Activated T-cell treated with anti-CD3 and anti-CD28 coated beads, Interleukin-2, amount 50 U/mL, for 1 hour (primary cell): ENCODE data around the gene ARHGAP18.

Source experiments
- DNase-seq: peaks from one replicate; pipeline ENCODE4 v3.0.0-alpha.2; 2020

The ARHGAP18 gene

GRCh38 chr6:129709769-129710449 lies at the start of gene ARHGAP18:
Gene ARHGAP18, minus strand, starts transcription at chr6:129710177. Its CDS starts 41 bp downstream, at chr6:129710136.
- DNase-seq, result peak; percentile 66

GRCh38 chr6:129755787-129756186 lies 45.8 kb upstream of the ARHGAP18 start:
- DNase-seq, result no peak

- DNase-seq, result no peak
These were observed 44.8 kb upstream of the ARHGAP18 start for GRCh38 chr6:129754750-129755149.

- no peak for DNase-seq
These were observed 43.4 kb upstream of the ARHGAP18 start for GRCh38 chr6:129753422-129753821.

GRCh38 chr6:129751384-129751783 lies 41.4 kb upstream of the ARHGAP18 start:
- DNase-seq, result no peak

- DNase-seq, result no peak
These were observed 40.4 kb upstream of the ARHGAP18 start for GRCh38 chr6:129750360-129750759.

GRCh38 chr6:129749749-129750120 lies 39.8 kb upstream of the ARHGAP18 start:
- DNase-seq, result no peak

GRCh38 chr6:129748901-129749748 lies 39.1 kb upstream of the ARHGAP18 start:
- no peak for DNase-seq

GRCh38 chr6:129748212-129748900 lies 38.4 kb upstream of the ARHGAP18 start:
- peak; percentile 33 for DNase-seq

GRCh38 chr6:129747588-129748112 lies 37.7 kb upstream of the ARHGAP18 start:
- DNase-seq, result no peak

- no peak for DNase-seq
These were observed 34.9 kb upstream of the ARHGAP18 start for GRCh38 chr6:129744880-129745237.

GRCh38 chr6:129744201-129744879 lies 34.4 kb upstream of the ARHGAP18 start:
- no peak for DNase-seq

- no peak for DNase-seq
These were observed 30.0 kb upstream of the ARHGAP18 start for GRCh38 chr6:129740013-129740412.

- no peak for DNase-seq
These were observed 26.1 kb upstream of the ARHGAP18 start for GRCh38 chr6:129736105-129736504.

GRCh38 chr6:129733290-129733689 lies 23.3 kb upstream of the ARHGAP18 start:
- DNase-seq, result no peak

GRCh38 chr6:129732542-129732941 lies 22.6 kb upstream of the ARHGAP18 start:
- no peak for DNase-seq

- no peak for DNase-seq
These were observed 22.1 kb upstream of the ARHGAP18 start for GRCh38 chr6:129732034-129732433.

GRCh38 chr6:129731428-129731827 lies 21.5 kb upstream of the ARHGAP18 start:
- DNase-seq, result no peak

GRCh38 chr6:129730477-129731165 lies 20.6 kb upstream of the ARHGAP18 start:
- DNase-seq, result no peak

GRCh38 chr6:129726650-129727049 lies 16.7 kb upstream of the ARHGAP18 start:
- no peak for DNase-seq

- no peak for DNase-seq
These were observed 15.4 kb upstream of the ARHGAP18 start for GRCh38 chr6:129725341-129725740.

- no peak for DNase-seq
These were observed 9.7 kb upstream of the ARHGAP18 start for GRCh38 chr6:129719692-129720091.
